ENCODE measurements around the gene TRIM26. TPM values are rescaled to one million over a fixed set of nuclear protein-coding genes. Genes with fewer than 3 reads are reported as not detected.

TRIM26 gene
- total RNA-seq, 4 donors from 2014 or later = 19.5 to 92.0 (median 53.2) TPM

GRCh38 chr6:30156774-30157173, 56.4 kb downstream of the TRIM26 start:
- TF ChIP-seq CTCF (IDR thresholded peaks at IDR 0.05) (no peak), POLR2AphosphoS5 (IDR thresholded peaks at IDR 0.05) (no peak), EP300 (IDR thresholded peaks at IDR 0.05; ENCODE audit: low read depth) (no peak), POLR2A (IDR thresholded peaks at IDR 0.05) (no peak)
- intact Hi-C loops (cut with DNase I; ENCODE audit: low total_unique reads) (no loop called here), in situ Hi-C loops (cut with MboI; ENCODE audit: low pct_ligation_motif_present in 1 of 4, low pct_unique_long_range_greater_than_20kb in 1 of 4, low sequenced_read_pairs in 3 of 4) (no loop called here)
- Histone ChIP-seq H3K36me3 (no peaks in the 10 kb centered on the region), H3K27me3 (no peaks in the 10 kb centered on the region), H3K27ac (peak overlapping the region; percentile 37 to 67 (median 56)), H3K4me1 (peaks cover 0 to 32% (median 28%) of the 10 kb centered on the region in 4 donors), H3K4me3 (no peak overlapping the region), H3K9me3 (no peaks in the 10 kb centered on the region)
- DNase-seq = no peak
- WGBS, 2 donors (ENCODE audit: low coverage in 1 of 2) = 69 to 88% methylated on average over 5 to 9 of the region's 9 CpGs

GRCh38 chr6:30156262-30156599, 57.0 kb downstream of the TRIM26 start:
- no peaks in the 10 kb centered on the region for H3K27me3 ChIP-seq
- TF ChIP-seq POLR2AphosphoS5 (IDR thresholded peaks at IDR 0.05) (peak; percentile 10 to 58 (median 48)), POLR2A (IDR thresholded peaks at IDR 0.05) (no peak), CTCF (IDR thresholded peaks at IDR 0.05) (no peak)
- peak; percentile 87 for DNase-seq
- H3K36me3 ChIP-seq = no peaks in the 10 kb centered on the region
- peaks cover 0 to 38% (median 28%) of the 10 kb centered on the region in 4 donors for H3K4me1 ChIP-seq
- H3K9me3 ChIP-seq = no peaks in the 10 kb centered on the region
- 0 to 13% methylated on average over 3 to 4 of the region's 4 CpGs for WGBS, 2 donors (ENCODE audit: low coverage in 1 of 2)
- H3K4me3 ChIP-seq = no peak overlapping the region
- H3K27ac ChIP-seq = peak overlapping the region; percentile 67 to 79 (median 72)
- in situ Hi-C loops (cut with MboI; ENCODE audit: low pct_ligation_motif_present in 1 of 4, low pct_unique_long_range_greater_than_20kb in 1 of 4, low sequenced_read_pairs in 3 of 4) = no loop called here
- intact Hi-C loops (cut with DNase I; ENCODE audit: low total_unique reads) = no loop called here

- Histone ChIP-seq H3K27ac (peak overlapping the region; percentile 67 to 79 (median 72)), H3K27me3 (no peaks in the 10 kb centered on the region), H3K9me3 (no peaks in the 10 kb centered on the region), H3K4me1 (peaks cover 0 to 38% (median 28%) of the 10 kb centered on the region in 4 donors), H3K36me3 (no peaks in the 10 kb centered on the region), H3K4me3 (no peak overlapping the region)
- DNase-seq = no peak
- in situ Hi-C loops (cut with MboI; ENCODE audit: low pct_ligation_motif_present in 1 of 4, low pct_unique_long_range_greater_than_20kb in 1 of 4, low sequenced_read_pairs in 3 of 4) (no loop called here), intact Hi-C loops (cut with DNase I; ENCODE audit: low total_unique reads) (no loop called here)
- WGBS, 2 donors (ENCODE audit: low coverage in 1 of 2) = 50 to 70% methylated on average over 1 to 2 of the region's 2 CpGs
- no peak for TF ChIP-seq EP300 (IDR thresholded peaks at IDR 0.05; ENCODE audit: low read depth)
- no peak for TF ChIP-seq POLR2AphosphoS5 (IDR thresholded peaks at IDR 0.05)
- no peak for TF ChIP-seq POLR2A (IDR thresholded peaks at IDR 0.05)
- no peak for TF ChIP-seq CTCF (IDR thresholded peaks at IDR 0.05)
Observed at GRCh38 chr6:30155520-30156261, 57.5 kb downstream of the TRIM26 start.

- Histone ChIP-seq H3K4me3 (peak overlapping the region in 1 of 4 donors; percentile 12), H3K27me3 (no peaks in the 10 kb centered on the region), H3K9me3 (no peaks in the 10 kb centered on the region), H3K27ac (peak overlapping the region; percentile 67 to 79 (median 72)), H3K36me3 (no peaks in the 10 kb centered on the region), H3K4me1 (peaks cover 0 to 38% (median 28%) of the 10 kb centered on the region in 4 donors)
- WGBS, 2 donors (ENCODE audit: low coverage in 1 of 2) = 28 to 44% methylated on average over 6 to 12 of the region's 12 CpGs
- in situ Hi-C loops (cut with MboI; ENCODE audit: low pct_ligation_motif_present in 1 of 4, low pct_unique_long_range_greater_than_20kb in 1 of 4, low sequenced_read_pairs in 3 of 4) (no loop called here), intact Hi-C loops (cut with DNase I; ENCODE audit: low total_unique reads) (no loop called here)
- DNase-seq = peak; percentile 63
- TF ChIP-seq POLR2A (IDR thresholded peaks at IDR 0.05) = no peak
- peak in 3 of 5 experiments; percentile 16 to 50 (median 46) for TF ChIP-seq CTCF (IDR thresholded peaks at IDR 0.05)
- TF ChIP-seq POLR2AphosphoS5 (IDR thresholded peaks at IDR 0.05) = peak in 2 of 3 donors; percentile 5 to 70
Observed at GRCh38 chr6:30154709-30155519, 58.3 kb downstream of the TRIM26 start.

All from transverse colon (tissue), 4 donors.